GM19193 (cell line): Measurements from ENCODE around the gene EPB41L2.

ENCODE experiments used
- POLR2A ChIP-seq: IDR thresholded peaks from 4 replicates; pipeline ENCODE4 v1.6.1; 2011; ENCODE audit not compliant: insufficient read depth, insufficient read length; ENCODE audit errors: extremely low read depth

The EPB41L2 gene

DNA sequence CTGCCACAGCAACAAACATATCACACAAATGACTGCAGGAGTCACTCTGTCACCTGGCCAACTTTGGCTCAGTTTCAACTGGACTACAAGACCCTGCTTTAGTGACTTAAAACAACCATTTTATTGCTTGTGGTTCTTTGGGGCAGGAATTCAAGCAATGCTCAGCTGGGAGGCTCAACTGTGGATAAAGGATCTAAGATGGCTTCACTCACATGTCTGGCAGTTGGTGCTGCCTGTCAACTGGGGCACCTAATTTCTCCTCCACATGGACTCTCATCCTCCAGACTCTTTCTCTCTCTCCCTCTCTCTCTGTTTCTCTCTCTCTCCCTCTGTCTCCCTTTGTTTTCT is 2.8 kb upstream of the EPB41L2 start:
- no peak for TF ChIP-seq POLR2A

DNA sequence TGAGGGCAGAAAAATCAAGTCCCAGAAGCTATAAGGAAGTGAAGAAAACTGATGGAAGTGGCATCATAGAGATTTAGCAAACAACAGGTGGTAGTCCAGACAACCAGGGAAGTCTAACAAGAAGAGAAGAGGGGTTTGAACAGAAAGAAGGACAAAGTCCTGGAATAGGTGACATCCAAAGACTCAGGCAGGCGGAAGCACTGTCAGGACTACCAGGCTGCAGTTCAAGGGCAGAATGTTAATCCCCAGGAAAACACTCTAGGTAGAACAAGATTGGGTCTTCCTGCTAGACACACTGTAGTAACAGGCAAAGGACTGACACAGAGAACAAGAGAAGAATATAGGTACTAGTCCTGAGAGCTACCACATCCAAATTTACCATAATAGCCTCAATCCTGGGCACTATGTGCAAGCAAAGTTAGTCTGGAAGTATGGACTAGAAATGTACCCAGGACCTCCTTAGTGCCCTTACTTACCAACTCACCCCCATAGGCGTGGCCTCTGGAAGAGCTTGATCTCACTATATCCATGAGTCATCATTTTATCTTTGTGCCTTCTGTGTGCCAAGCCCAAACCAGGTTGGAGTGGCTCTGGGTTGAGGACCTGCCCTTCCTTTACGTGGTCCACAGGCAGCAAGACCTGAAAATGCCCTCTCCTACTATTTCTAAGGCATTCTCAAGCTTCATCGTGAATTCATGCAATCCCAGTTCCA is 2.2 kb upstream of the EPB41L2 start:
- no peak for TF ChIP-seq POLR2A

GRCh38 chr6:131063764-131064272 is 773 bp upstream of the EPB41L2 start:
- no peak for TF ChIP-seq POLR2A

DNA sequence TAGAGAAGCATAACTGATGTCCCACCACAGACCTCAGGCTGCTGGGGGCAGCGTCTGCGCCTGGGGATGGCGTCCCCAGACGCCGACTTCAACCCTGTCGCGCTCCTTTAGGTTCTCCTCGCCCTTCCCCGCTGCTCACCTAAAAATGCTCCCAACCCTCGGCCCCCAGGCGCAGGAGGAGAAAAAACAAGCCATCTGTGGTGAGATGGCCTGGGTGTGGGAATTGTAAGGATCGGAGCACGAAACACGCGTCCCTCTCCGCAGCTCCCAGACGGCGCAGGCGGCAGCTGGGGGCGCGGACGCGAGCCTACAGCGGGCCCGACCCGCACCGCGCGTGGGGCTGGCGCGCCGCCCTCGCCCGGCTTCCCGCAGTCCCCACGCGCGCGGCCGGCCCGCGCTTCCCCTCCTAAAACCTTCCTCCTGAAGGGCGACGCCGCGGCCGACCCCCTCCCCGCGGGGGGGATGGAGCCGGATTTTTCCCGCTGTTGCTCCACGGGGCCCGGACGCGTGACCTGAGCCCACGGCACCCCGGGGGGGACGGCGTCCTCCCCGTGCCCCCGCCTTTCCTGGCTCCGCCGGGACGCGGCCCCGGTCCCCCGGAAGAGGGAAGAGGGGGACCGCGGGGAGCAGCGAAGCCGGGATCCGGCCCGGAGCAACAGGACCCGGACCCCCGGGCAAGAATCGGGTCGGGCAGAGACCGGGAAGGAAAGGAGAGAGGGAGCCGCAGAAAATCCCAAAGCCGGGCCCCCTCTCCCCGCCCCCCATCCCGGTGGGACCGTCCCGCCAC is 611 bp downstream of the EPB41L2 start:
- TF ChIP-seq POLR2A = no peak

DNA sequence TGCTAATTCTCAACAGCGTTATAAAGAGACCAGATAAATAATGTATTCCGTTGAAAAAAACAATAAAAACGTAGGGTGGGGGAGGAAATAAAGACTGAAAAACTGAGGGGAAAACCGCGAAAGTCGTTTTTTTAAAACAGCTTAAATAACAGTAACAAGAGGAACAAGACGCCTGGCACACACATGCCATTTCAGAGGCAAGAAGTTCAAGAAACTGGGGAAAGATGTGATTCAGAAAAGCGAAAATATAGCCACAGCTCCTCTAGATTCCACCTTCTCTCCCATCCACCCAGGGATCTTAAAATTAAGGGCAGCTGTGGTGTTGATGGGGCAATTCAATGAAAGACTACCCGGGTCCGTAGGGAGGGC is 1.3 kb downstream of the EPB41L2 start:
- no peak for TF ChIP-seq POLR2A

GRCh38 chr6:131061041-131061750 is 1.8 kb downstream of the EPB41L2 start:
- TF ChIP-seq POLR2A = no peak

DNA sequence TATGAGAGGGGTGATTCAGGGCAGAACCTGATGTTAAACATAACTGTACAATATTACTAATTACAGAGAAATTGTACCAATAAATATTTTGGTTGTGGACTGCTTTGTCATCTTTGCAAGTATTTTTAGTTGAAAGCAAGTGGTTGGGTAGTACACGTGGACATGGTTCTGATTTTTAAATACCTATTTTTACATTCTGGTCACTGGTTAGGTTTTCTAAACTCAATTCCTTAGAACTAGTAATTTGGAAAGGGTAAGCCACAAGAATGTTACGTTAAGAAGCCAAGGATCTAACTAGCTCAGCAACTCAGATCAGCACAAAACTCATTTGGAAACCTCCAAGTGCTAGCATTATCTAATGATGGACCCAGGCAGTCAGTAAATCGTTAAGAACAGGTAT is 2.7 kb downstream of the EPB41L2 start:
- no peak for TF ChIP-seq POLR2A

DNA sequence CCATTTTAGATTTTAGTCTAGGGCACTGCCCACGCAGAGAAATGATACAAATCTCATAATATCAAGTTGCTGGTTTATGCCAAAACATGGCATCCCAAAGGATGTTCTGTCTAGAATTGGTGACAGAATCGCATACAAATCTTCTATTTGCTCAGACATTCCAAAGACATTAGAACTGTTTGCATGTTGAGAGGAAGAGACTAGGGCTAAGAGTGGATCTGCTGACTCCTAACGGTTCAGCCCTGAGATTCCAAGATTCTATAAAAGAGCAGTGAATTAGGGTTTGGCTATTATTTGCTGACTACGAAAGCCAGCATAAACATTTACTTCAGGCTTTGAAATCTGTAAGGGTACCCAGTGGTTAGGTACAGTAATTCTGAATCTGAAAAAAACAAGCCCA is 3.6 kb downstream of the EPB41L2 start:
- no peak for TF ChIP-seq POLR2A

DNA sequence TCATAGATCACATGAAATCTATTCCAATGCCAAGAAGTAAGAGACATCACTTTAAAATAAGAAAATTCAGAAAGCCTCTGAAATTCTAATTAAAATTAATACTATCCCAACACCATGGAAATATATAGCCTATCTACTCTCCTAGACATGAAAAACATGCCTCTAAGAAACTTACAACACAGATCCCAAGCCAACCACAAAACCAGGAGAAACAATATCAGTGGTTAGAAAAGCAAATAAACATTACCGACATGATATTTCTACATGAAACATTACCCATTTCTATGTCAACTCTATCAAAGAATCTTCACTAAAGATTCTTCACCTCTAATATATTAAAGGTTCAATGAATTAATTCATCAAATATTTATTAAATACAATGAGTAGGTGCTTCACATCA is 4.8 kb downstream of the EPB41L2 start:
- no peak for TF ChIP-seq POLR2A

- no peak for TF ChIP-seq POLR2A
These were observed 8.4 kb downstream of the EPB41L2 start for GRCh38 chr6:131054392-131055250.

- no peak for TF ChIP-seq POLR2A
These were observed 9.4 kb downstream of the EPB41L2 start for GRCh38 chr6:131053546-131054240.

DNA sequence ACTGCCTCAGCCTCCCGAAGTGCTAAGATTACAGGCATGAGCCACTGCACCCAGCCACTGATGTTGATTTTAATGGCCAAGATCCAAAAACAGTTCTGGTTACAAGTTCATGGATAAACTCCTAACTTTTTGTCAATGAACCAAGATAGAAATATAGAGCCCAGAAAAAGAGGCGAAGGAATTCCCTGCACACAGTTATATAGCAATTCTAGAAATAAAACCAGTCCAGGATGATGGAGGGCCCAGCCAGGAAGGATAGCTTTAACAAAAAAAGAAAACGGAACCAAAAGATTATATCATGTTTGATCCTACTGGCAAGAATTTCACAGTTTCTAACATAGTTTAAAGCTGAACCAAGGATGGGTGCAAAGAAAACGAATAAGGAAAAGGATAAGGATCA is 10.9 kb downstream of the EPB41L2 start:
- no peak for TF ChIP-seq POLR2A

GRCh38 chr6:131051341-131051740 is 11.7 kb downstream of the EPB41L2 start:
- no peak for TF ChIP-seq POLR2A

GRCh38 chr6:131049608-131050007 is 13.4 kb downstream of the EPB41L2 start:
- TF ChIP-seq POLR2A = no peak
